Stomach (tissue), 9 donors: ENCODE results near the gene PRAMEF18. TPM values are rescaled to one million over a fixed set of nuclear protein-coding genes. Genes with fewer than 3 reads are reported as not detected.
A peak's percentile ranks its signal among the peaks of the same experiment; 100 is the strongest.
"Not testable (repeated sequence)": the region's sequence is repeated elsewhere in the genome, so short reads cannot be mapped to it uniquely, and the experiment has no call there.

Experiments used
- DNase-seq, 2 donors: peaks; one replicate each; pipeline versions ENCODE4 v3.0.0 to v3.0.0-alpha.2; 2013 to 2019
- H3K27ac ChIP-seq, 5 donors: fragments of 200-600 bp in 4 of 5; sonication (generic) in 4 of 5; one replicate each; pipeline ENCODE4 v1.5.1; 2013 to 2019; ENCODE audit warnings: mild to moderate bottlenecking in 1 of 5, moderate library complexity in 1 of 5
- H3K27me3 ChIP-seq, 3 donors: fragments of 200-600 bp; sonication (generic); one replicate each; pipeline ENCODE4 v1.5.1; 2017 to 2019; ENCODE audit warnings: mixed run types in 1 of 3
- H3K36me3 ChIP-seq, 4 donors: fragments of 200-600 bp; sonication (generic); 1 replicate in 3 of 4; 2 replicates in 1 of 4; pipeline ENCODE4 v1.5.1; 2016 to 2019
- H3K4me1 ChIP-seq, 4 donors: fragments of 200-600 bp; sonication (generic); one replicate each; pipeline ENCODE4 v1.5.1; 2016 to 2019
- H3K4me3 ChIP-seq, 4 donors: fragments of 200-600 bp; sonication (generic) in 3 of 4; one replicate each; pipeline ENCODE4 v1.5.1; 2016 to 2019; ENCODE audit warnings: mild to moderate bottlenecking in 1 of 4
- H3K9me3 ChIP-seq, 4 donors: fragments of 200-600 bp; sonication (generic); one replicate each; pipeline ENCODE4 v1.5.1; 2016 to 2019
- CTCF ChIP-seq, 7 experiments: fragments of 450-650 bp in 4 of 7; fragments of 200-600 bp in 3 of 7; sonication (generic) in 3 of 7; IDR thresholded peaks; one replicate each; pipeline ENCODE4 v1.5.1; 2016 to 2019; ENCODE audit warnings: antibody characterized with exemption in 7 of 7, control low read depth in 2 of 7, mild to moderate bottlenecking in 1 of 7
- EP300 ChIP-seq: sonication (generic); formaldehyde crosslinking; IDR thresholded peaks from one replicate; pipeline ENCODE4 v1.6.1; 2017; ENCODE audit warnings: antibody characterized with exemption
- POLR2A ChIP-seq, 4 donors: fragments of 450-650 bp; IDR thresholded peaks; one replicate each; pipeline ENCODE4 v1.6.1; 2016; ENCODE audit warnings: antibody characterized with exemption in 4 of 4, control low read depth in 2 of 4, mild to moderate bottlenecking in 1 of 4, moderate library complexity in 1 of 4
- POLR2AphosphoS5 ChIP-seq, 3 donors: sonication (generic); formaldehyde crosslinking; IDR thresholded peaks; one replicate each; pipeline ENCODE4 v1.6.1; 2016; ENCODE audit warnings: antibody characterized with exemption in 3 of 3
- WGBS, 5 donors: extraction: QIAGEN DNeasy Blood & Tissue Kit in 3 of 5; methylation state at CpG; one replicate each; pipeline versions ENCODE4 v1.1.5 to v1.1.7; 2013 to 2018; 5-methylcytosine and 5-hydroxymethylcytosine counted together
- intact Hi-C: fragments of 100-400 bp; cut with DNase I; formaldehyde crosslinking; loops from one replicate; pipeline ENCODE4 v1.15.1; 2023; ENCODE audit warnings: low total_unique reads
- polyA plus RNA-seq, 3 donors: library from polyadenylated mRNA; stranded (reverse); fragments of 200-250 nt; gene quantifications; one replicate each; pipeline ENCODE4 v1.2.3, GENCODE V29; 2013
- total RNA-seq, 5 donors: library from RNA; depleted of rRNA; stranded (reverse); fragments of >200 nt; gene quantifications; one replicate each; pipeline versions ENCODE4 v1.1.0 to v1.2.3, GENCODE V29; 2014 to 2016
- donor health status: healthy with polysubstance abuse.
- donor health status: Bipolar disorder and iron deficiency.
- donor health status: healthy.

The PRAMEF18 gene
- total and polyA plus RNA-seq, 8 donors: not detected

DNA sequence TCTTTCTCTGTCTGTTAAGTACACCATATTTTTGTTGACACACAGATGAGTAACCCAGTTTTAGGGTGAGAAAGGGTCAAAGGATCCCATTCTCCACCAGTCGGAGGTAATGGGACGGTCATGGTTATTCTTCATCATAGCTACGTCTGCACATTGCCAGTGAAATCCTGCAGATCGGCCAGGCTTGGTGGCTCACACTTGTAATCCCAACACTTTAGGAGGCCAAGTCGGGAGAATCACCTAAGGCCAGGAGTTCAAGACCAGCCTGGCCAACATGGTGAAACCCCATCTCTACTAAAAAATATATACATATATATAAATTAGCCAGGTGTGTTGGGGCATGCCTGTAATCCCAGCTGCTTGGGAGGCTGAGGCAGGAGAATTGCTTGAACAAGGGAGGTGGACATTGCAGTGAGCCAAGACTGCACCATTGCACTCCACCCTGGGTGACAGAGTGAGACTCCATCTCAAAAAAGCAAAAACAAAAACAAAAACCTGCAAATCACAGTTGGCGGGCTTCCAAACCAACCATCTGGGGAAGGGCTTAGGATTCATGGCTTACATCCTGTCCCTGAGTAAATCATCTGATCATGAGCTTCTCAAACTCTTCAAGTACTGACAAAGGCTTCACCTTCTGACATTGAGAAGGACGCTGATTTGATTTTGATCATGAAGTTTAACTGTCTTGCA, 5.3 kb upstream of the PRAMEF18 start:
- H3K36me3 ChIP-seq: not testable (repeated sequence)

DNA sequence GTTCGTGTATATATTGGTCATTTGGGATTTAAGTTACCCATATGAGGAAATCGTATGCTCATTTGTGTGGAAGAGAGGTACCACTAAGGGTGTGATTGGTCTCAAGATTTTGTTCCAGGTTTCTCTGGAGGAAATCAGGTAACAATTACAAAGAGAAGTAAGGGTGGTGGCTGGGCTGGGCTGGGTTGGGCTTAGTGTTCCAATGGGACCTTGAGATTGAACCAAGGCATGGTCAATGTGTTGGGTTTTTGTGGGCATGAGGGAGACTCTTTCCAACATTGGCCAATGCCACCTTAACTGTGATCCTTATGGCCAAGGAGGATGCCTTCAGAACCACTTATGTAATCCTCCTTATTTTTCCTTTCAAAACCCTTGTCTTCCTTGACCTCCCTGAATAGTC, 4.6 kb upstream of the PRAMEF18 start:
- 64 to 86% (median 80%) methylated on average over 2 of the region's 2 CpGs for WGBS, 5 donors
- intact Hi-C loops, DNase-seq: not testable (repeated sequence)

More for the DNA sequence above, 5.3 kb upstream of the PRAMEF18 start:
- H3K4me1 ChIP-seq, intact Hi-C loops, H3K27ac ChIP-seq, H3K27me3 ChIP-seq, H3K9me3 ChIP-seq, H3K4me3 ChIP-seq: not testable (repeated sequence)
- peak in 1 of 2 donors; percentile 25 for DNase-seq
- WGBS, 5 donors: 73 to 81% (median 77%) methylated on average over 7 of the region's 7 CpGs

GRCh38 chr1:13230096-13230495, 4.1 kb upstream of the PRAMEF18 start:
- DNase-seq: peak in 1 of 2 donors; percentile 24
- H3K9me3 ChIP-seq, H3K4me1 ChIP-seq, H3K27me3 ChIP-seq, intact Hi-C loops, H3K27ac ChIP-seq, H3K36me3 ChIP-seq, H3K4me3 ChIP-seq: not testable (repeated sequence)
- WGBS, 5 donors: 76 to 80% (median 79%) methylated on average over 5 of the region's 5 CpGs

More for the DNA sequence above, 4.6 kb upstream of the PRAMEF18 start:
- not testable (repeated sequence) for H3K4me1 ChIP-seq, H3K27me3 ChIP-seq, H3K4me3 ChIP-seq, H3K36me3 ChIP-seq, H3K9me3 ChIP-seq, H3K27ac ChIP-seq

DNA sequence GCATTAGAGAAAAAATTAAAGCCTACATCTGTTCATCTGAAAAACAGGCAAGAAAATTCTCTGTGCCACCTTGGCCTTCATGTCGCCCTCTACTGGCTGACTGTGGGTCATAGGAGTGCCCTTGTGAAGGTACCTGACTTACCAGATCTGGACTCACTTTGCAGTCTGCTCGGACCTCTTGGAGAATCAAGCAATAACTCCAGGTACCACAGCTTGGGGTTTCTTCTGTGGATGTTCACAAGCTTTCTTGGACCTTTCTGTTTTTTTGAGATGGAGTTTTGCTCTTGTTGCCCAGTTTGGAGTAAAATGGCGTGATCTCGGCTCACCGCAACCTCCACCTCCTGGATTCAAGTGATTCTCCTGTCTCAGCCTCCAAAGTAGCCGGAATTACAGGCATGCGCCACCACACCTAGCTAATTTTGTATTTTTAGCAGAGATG, 2.4 kb upstream of the PRAMEF18 start:
- intact Hi-C loops: no loop called here
- H3K27me3 ChIP-seq: peaks cover 0 to 6% (median 0%) of the 10 kb centered on the region in 3 donors
- no peaks in the 10 kb centered on the region for H3K9me3 ChIP-seq
- TF ChIP-seq POLR2A (IDR thresholded peaks at IDR 0.05): no peak
- peak in 1 of 7 experiments; percentile 25 for TF ChIP-seq CTCF (IDR thresholded peaks at IDR 0.05)
- DNase-seq: peak; percentile 33 to 41
- no peaks in the 10 kb centered on the region for H3K36me3 ChIP-seq
- no peak overlapping the region for H3K4me3 ChIP-seq
- no peak overlapping the region for H3K27ac ChIP-seq
- 72 to 80% (median 73%) methylated on average over 7 of the region's 7 CpGs for WGBS, 5 donors
- H3K4me1 ChIP-seq: no peaks in the 10 kb centered on the region

DNA sequence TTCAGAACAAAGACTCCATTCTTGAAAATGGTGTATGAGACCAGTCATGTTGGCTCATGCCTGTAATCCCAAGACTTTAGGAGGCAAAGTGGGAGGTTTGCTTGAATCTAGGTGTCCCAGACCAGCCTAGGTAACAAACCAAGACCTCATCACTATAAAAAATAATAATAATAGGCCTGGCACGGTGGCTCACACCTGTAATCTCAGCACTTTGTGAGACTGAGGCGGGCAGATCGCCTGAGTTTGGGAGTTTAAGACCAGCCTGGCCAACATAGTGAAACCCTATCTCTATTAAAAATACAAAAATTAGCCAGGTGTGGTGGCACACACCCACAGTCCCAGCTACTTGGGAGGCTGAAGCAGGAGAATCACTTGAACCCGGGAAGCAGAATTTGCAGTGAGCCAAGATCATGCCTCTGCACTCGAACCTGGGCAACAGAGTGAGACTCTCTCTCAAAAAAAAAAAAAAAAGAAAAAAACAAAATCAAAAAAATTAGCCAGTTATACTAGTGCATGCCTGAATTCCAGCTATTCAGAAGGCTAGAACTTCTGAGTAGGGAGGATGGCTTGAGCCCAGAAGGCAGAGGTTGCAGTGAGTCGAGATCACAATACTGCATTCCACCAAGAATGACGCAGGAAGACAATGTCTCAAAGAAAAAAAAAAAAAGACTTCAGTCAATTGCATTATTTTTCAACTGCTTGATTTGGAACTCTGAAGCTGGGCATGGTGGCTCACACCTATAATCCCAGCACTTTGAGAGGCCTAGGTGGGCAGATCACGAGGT, 1.5 kb upstream of the PRAMEF18 start:
- DNase-seq: peak in 1 of 2 donors; percentile 24
- H3K27me3 ChIP-seq, H3K27ac ChIP-seq, H3K4me1 ChIP-seq, H3K9me3 ChIP-seq, intact Hi-C loops, H3K36me3 ChIP-seq, H3K4me3 ChIP-seq: not testable (repeated sequence)
- WGBS, 5 donors: 81 to 85% (median 84%) methylated on average over 8 of the region's 8 CpGs

DNA sequence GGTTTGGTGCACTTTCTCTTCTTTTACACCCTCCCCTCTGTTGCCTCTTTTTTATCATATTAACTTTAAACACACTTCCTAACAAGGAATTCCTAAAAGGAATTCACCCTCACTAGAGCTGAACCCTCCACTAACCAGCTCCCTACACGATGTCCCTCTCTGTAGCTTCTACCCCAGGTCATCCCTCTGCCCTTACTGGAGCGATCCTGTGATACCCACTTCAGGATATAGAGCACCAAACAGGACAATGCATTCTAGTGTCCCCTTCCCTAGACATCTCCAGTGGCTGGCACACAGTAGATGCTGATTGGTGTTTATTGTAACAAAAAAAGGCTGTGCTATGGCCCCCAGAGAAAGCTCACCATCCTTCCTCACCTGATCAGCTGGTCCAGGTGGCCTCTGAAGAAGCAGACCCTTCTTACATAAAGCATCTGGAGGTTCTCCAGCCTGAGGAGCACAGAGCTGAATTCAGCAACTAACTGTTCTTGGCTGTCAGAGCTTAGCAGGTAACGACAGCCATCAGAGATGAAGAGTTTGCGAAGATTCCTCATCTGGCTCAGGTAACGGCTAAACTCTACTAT, 1.4 kb downstream of the PRAMEF18 start:
- Histone ChIP-seq H3K27me3 (peaks cover 0 to 6% (median 0%) of the 10 kb centered on the region in 3 donors), H3K27ac (no peak overlapping the region), H3K4me3 (no peak overlapping the region), H3K36me3 (no peaks in the 10 kb centered on the region), H3K4me1 (no peaks in the 10 kb centered on the region), H3K9me3 (no peaks in the 10 kb centered on the region)
- intact Hi-C loops: no loop called here
- 75 to 86% (median 82%) methylated on average over 5 of the region's 5 CpGs for WGBS, 5 donors
- no peak for TF ChIP-seq EP300
- TF ChIP-seq POLR2A (IDR thresholded peaks at IDR 0.05): no peak
- no peak for TF ChIP-seq CTCF (IDR thresholded peaks at IDR 0.05)
- no peak for TF ChIP-seq POLR2AphosphoS5 (IDR thresholded peaks at IDR 0.05)
- peak in 1 of 2 donors; percentile 23 for DNase-seq

- intact Hi-C loops, H3K9me3 ChIP-seq, H3K27me3 ChIP-seq, H3K4me1 ChIP-seq, H3K27ac ChIP-seq, DNase-seq, H3K36me3 ChIP-seq, H3K4me3 ChIP-seq: not testable (repeated sequence)
- WGBS, 5 donors: no CpG with 5 or more reads among the region's 4 CpGs
Observed at GRCh38 chr1:13222788-13223187, 3.2 kb downstream of the PRAMEF18 start.

DNA sequence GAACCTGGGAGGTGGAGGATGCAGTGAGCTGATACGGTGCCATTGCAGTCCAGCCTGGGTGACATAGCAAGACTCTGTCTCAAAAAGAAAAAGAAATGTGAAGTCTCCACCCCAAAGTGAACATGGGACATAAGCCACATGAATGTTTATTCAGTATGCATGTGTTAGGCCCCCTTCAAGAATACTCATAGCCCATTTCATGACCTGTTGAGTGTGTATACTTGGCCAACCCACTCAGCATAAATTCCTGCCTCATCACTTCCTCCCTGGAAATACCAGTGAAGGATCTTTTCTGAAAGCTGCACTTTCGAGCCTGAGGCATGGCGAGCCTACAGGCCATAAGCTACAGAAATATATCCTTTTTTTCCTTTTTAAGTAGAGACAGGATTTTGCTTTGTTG, 6.8 kb downstream of the PRAMEF18 start:
- H3K36me3 ChIP-seq, H3K27ac ChIP-seq, intact Hi-C loops, H3K4me1 ChIP-seq, H3K27me3 ChIP-seq, DNase-seq, H3K4me3 ChIP-seq, H3K9me3 ChIP-seq: not testable (repeated sequence)
- no CpG with 5 or more reads among the region's 3 CpGs for WGBS, 5 donors

- H3K27ac ChIP-seq, H3K36me3 ChIP-seq, H3K4me3 ChIP-seq, DNase-seq, H3K4me1 ChIP-seq, intact Hi-C loops, H3K27me3 ChIP-seq, H3K9me3 ChIP-seq: not testable (repeated sequence)
- no CpG with 5 or more reads among the region's 7 CpGs for WGBS, 5 donors
Observed at GRCh38 chr1:13216619-13217018, 9.3 kb downstream of the PRAMEF18 start.
